GM10266 (cell line): Measurements from ENCODE around the gene SYTL4.
"Not testable (repeated sequence)": the region's sequence is repeated elsewhere in the genome, so short reads cannot be mapped to it uniquely, and the experiment has no call there.

Experiments
- DNase-seq: peaks from one replicate; pipeline ENCODE4 v3.0.0; 2012; ENCODE audit errors: extremely low spot score
- TF ChIP-seq, protein P1 (sequence below): IDR thresholded peaks from 2 replicates; pipeline ENCODE4 v1.5.1; 2012; ENCODE audit warnings: mild to moderate bottlenecking, low read depth; ENCODE audit not compliant: control insufficient read depth, insufficient read depth; ENCODE audit errors: missing control alignments

Gene SYTL4

DNA sequence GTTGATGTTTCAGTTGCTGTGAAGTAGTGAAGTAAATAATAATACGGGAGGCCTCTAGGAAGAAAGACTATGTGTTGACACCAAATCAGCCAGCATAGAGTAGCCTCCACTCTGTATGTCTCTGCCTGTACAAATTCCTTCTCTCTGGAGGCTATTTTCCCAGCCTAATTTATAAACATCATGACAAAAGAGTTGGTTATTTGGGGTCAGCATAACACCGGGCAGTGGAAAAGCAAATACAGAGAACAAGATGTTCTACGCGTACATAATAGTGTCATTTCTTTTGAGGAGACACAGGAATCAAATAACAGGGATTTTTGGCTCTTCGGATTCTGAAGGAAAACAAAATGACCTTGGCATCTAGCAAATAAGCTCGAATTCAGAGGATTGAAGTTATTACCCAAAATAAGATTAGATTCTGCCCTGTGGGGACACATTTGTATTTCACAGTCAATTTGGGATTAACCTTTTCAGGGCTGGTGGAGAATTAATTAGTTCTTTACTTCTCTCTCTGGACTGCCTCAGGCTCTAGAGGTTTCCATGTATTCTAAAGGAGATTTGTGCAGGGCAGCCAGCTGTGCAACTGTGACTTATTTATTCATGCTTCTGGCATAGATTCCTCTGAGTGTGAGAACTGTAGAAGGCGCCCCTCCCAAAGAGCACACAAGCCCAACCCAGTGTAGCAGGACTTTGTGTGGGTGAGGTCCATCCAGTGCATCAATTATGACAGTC is 14.1 kb upstream of the SYTL4 start:
- DNase-seq: no peak

DNA sequence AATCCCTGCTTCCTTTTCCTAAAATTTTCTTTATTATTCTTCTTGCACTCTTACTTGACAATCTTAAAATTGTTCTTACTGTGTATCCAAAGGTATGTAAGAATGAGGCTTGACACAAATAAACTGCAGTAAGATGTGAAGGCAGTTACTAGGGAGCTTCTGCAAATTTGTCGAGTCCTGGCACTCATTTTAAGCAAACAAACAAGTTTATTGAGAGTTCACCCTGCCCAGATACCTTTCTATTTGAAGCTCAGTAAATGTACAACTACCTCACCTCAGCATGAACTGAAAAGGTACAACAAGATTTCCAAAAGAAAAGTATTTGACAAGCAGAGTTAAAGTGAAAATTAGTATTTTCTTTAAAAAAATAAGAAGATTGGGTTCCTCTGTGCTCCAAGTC is 13.3 kb upstream of the SYTL4 start:
- no peak for DNase-seq
- TF ChIP-seq, protein P1, sequence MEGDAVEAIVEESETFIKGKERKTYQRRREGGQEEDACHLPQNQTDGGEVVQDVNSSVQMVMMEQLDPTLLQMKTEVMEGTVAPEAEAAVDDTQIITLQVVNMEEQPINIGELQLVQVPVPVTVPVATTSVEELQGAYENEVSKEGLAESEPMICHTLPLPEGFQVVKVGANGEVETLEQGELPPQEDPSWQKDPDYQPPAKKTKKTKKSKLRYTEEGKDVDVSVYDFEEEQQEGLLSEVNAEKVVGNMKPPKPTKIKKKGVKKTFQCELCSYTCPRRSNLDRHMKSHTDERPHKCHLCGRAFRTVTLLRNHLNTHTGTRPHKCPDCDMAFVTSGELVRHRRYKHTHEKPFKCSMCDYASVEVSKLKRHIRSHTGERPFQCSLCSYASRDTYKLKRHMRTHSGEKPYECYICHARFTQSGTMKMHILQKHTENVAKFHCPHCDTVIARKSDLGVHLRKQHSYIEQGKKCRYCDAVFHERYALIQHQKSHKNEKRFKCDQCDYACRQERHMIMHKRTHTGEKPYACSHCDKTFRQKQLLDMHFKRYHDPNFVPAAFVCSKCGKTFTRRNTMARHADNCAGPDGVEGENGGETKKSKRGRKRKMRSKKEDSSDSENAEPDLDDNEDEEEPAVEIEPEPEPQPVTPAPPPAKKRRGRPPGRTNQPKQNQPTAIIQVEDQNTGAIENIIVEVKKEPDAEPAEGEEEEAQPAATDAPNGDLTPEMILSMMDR: no peak

More for the DNA sequence above, 14.1 kb upstream of the SYTL4 start:
- TF ChIP-seq, protein P1: no peak

DNA sequence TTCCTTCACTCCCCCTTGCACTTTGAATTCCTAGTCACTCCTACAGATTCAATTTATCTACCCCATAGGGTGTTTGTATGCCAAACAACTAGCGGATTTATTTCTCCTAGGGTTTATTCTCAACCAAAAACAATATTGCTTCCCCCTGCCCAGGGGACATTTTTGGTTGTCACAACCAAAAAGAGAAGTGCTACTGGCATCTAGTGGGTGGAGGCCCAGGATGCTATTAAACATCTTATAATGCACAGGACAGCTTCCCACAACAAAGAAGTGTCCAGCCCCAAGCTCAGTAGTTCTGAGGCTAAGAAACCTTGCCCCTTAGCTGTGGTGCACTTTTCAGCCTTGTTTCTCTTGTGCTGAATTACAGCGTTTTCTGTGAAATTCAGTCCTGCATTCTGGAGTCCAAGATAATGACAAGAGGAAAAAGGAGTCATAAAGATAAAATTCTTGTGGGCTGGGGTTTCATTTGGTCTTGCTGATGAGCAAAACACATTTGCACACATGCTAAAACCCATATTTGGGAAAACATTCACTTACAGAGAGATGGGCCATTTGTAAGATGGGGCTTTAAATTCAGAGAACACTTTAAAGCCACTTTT is 11.2 kb upstream of the SYTL4 start:
- TF ChIP-seq, protein P1: no peak
- no peak for DNase-seq

DNA sequence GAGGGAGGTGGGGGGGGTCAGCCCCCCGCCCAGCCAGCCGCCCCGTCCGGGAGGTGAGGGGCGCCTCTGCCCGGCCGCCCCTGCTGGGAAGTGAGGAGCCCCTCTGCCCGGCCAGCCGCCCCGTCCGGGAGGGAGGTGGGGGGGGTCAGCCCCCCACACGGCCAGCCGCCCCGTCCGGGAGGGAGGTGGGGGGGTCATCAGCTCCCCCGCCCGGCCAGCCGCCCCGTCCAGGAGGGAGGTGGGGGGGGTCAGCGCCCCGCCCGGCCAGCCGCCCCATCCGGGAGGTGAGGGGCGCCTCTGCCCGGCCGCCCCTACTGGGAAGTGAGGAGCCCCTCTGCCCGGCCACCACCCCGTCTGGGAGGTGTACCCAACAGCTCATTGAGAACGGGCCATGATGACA is 7.9 kb downstream of the SYTL4 start:
- not testable (repeated sequence) for DNase-seq

DNA sequence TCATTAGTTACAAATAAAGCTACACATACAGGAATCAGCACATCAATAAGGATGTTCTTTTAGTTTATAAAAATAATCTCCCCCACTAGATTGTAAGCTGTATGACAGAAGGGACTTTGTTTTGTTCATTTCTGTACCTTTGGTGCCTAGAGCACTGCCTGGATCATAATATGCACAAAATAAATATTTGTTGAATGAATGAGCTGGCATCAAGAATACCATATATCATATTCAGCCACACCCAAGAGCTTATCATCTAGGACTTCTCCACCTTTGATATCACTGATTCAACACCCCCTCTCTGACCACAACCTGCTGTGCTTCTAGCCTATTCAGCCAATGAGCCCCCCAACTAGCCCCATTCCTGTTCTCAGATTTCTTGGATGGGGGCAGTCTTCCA is 10.6 kb downstream of the SYTL4 start:
- DNase-seq: no peak
- TF ChIP-seq, protein P1: no peak

DNA sequence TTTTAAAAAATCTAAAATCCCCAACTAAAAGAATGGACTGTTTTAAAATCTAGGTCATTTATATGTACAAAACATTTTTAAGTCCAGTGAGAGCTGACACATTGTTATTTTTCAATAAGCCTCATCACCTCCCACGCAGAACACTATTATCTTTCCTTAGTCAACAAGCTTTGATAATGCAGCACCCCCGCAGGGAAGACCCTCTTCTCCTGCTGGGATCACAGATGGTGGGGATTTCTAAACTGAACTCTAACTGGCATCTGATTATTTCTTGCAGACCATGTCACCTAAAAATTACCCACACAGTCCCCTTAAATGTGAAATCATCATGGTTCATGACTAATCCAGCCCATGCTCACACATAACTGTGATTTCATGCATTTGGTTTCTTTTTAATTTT is 11.6 kb downstream of the SYTL4 start:
- DNase-seq: no peak
- TF ChIP-seq, protein P1: no peak

DNA sequence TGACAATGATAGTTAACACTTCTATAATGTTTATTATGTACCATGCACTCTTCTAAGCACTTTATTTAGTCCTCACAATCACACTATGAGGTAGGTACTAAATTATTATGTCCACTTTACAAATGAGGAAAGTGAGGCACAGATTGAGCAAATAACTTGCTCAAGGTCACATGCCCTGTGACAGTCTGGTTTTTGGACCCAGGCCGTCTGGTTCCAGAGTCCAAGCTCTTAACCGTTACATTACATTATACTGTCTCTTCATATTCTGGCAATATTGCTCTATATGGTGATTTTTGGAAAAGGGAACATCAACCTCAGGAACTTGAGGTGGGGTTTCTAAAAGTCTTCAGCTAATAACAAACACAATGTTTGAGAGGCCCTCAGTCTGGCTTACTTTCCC is 12.8 kb downstream of the SYTL4 start:
- TF ChIP-seq, protein P1: no peak
- no peak for DNase-seq
